Neuron (in vitro differentiated cells): Measurements from ENCODE around the gene OTULINL.

Experiments used
- H2AFZ ChIP-seq: one replicate; pipeline ENCODE4 v1.6.1; 2013; ENCODE audit warnings: low read depth, mild to moderate bottlenecking, inconsistent platforms, low read length, moderate library complexity
- H3K27me3 ChIP-seq: one replicate; pipeline ENCODE4 v1.6.1; 2013; ENCODE audit warnings: low read length; ENCODE audit not compliant: insufficient read depth
- H3K36me3 ChIP-seq: one replicate; pipeline ENCODE4 v1.6.1; 2013; ENCODE audit warnings: low read length; ENCODE audit not compliant: insufficient read depth
- H3K4me1 ChIP-seq: one replicate; pipeline ENCODE4 v1.6.1; 2013; ENCODE audit warnings: low read length; ENCODE audit not compliant: insufficient read depth
- H3K4me3 ChIP-seq: 2 replicates; pipeline ENCODE4 v1.5.1; 2013; ENCODE audit warnings: mild to moderate bottlenecking, low read length, moderate library complexity
- H3K9me3 ChIP-seq: one replicate; pipeline ENCODE4 v1.6.1; 2013; ENCODE audit warnings: low read length

Gene OTULINL

GRCh38 chr5:14595891-14596290 is 14.3 kb downstream of the OTULINL start:
- H3K9me3 ChIP-seq = no peaks in the 10 kb centered on the region
- no peaks in the 10 kb centered on the region for H3K4me1 ChIP-seq
- no peaks in the 10 kb centered on the region for H3K27me3 ChIP-seq

GRCh38 chr5:14597080-14597479 is 15.5 kb downstream of the OTULINL start:
- Histone ChIP-seq H3K27me3 (no peaks in the 10 kb centered on the region), H3K36me3 (no peaks in the 10 kb centered on the region), H3K4me3 (no peak overlapping the region), H2AFZ (no peak overlapping the region), H3K9me3 (no peaks in the 10 kb centered on the region), H3K4me1 (no peaks in the 10 kb centered on the region)

More at GRCh38 chr5:14595891-14596290, 14.3 kb downstream of the OTULINL start:
- Histone ChIP-seq H3K36me3 (no peaks in the 10 kb centered on the region), H2AFZ (no peak overlapping the region), H3K4me3 (no peak overlapping the region)

GRCh38 chr5:14598225-14598624 is 16.6 kb downstream of the OTULINL start:
- no peak overlapping the region for H2AFZ ChIP-seq
- no peaks in the 10 kb centered on the region for H3K4me1 ChIP-seq
- no peak overlapping the region for H3K4me3 ChIP-seq

GRCh38 chr5:14599476-14600127 is 18.0 kb downstream of the OTULINL start:
- Histone ChIP-seq H2AFZ (no peak overlapping the region), H3K36me3 (peaks cover under 1% of the 10 kb centered on the region), H3K4me1 (no peaks in the 10 kb centered on the region), H3K4me3 (no peak overlapping the region), H3K9me3 (no peaks in the 10 kb centered on the region), H3K27me3 (no peaks in the 10 kb centered on the region)

More at GRCh38 chr5:14598225-14598624, 16.6 kb downstream of the OTULINL start:
- no peaks in the 10 kb centered on the region for H3K9me3 ChIP-seq
- H3K27me3 ChIP-seq = no peaks in the 10 kb centered on the region
- no peaks in the 10 kb centered on the region for H3K36me3 ChIP-seq

GRCh38 chr5:14600846-14601245 is 19.3 kb downstream of the OTULINL start:
- no peak overlapping the region for H2AFZ ChIP-seq
- H3K9me3 ChIP-seq = peaks cover 3% of the 10 kb centered on the region
- H3K27me3 ChIP-seq = no peaks in the 10 kb centered on the region
- H3K36me3 ChIP-seq = peaks cover 2% of the 10 kb centered on the region
- no peaks in the 10 kb centered on the region for H3K4me1 ChIP-seq
- no peak overlapping the region for H3K4me3 ChIP-seq

- Histone ChIP-seq H2AFZ (no peak overlapping the region), H3K36me3 (peaks cover 2% of the 10 kb centered on the region), H3K4me3 (no peak overlapping the region)
These were observed 21.5 kb downstream of the OTULINL start for GRCh38 chr5:14603141-14603540.

GRCh38 chr5:14607104-14607503 is 25.5 kb downstream of the OTULINL start:
- H3K4me1 ChIP-seq = no peaks in the 10 kb centered on the region
- no peak overlapping the region for H2AFZ ChIP-seq
- no peaks in the 10 kb centered on the region for H3K27me3 ChIP-seq
- no peak overlapping the region for H3K4me3 ChIP-seq
- peaks cover 3% of the 10 kb centered on the region for H3K9me3 ChIP-seq
- peaks cover 7% of the 10 kb centered on the region for H3K36me3 ChIP-seq

More at GRCh38 chr5:14603141-14603540, 21.5 kb downstream of the OTULINL start:
- no peaks in the 10 kb centered on the region for H3K27me3 ChIP-seq
- H3K9me3 ChIP-seq = peaks cover 3% of the 10 kb centered on the region
- no peaks in the 10 kb centered on the region for H3K4me1 ChIP-seq

- H3K27me3 ChIP-seq = no peaks in the 10 kb centered on the region
- H3K4me3 ChIP-seq = no peak overlapping the region
- H2AFZ ChIP-seq = no peak overlapping the region
- peaks cover 7% of the 10 kb centered on the region for H3K36me3 ChIP-seq
- H3K9me3 ChIP-seq = peaks cover 3% of the 10 kb centered on the region
- no peaks in the 10 kb centered on the region for H3K4me1 ChIP-seq
These were observed 26.6 kb downstream of the OTULINL start for GRCh38 chr5:14608169-14608568.

GRCh38 chr5:14611737-14612136 is 30.1 kb downstream of the OTULINL start:
- peaks cover 7% of the 10 kb centered on the region for H3K36me3 ChIP-seq
- no peak overlapping the region for H3K4me3 ChIP-seq
- no peak overlapping the region for H2AFZ ChIP-seq
- H3K27me3 ChIP-seq = no peaks in the 10 kb centered on the region
- no peaks in the 10 kb centered on the region for H3K9me3 ChIP-seq
- no peaks in the 10 kb centered on the region for H3K4me1 ChIP-seq

GRCh38 chr5:14614490-14614889 is 32.9 kb downstream of the OTULINL start:
- no peaks in the 10 kb centered on the region for H3K9me3 ChIP-seq
- H3K4me1 ChIP-seq = no peaks in the 10 kb centered on the region
- H3K36me3 ChIP-seq = peaks cover 7% of the 10 kb centered on the region
- H3K4me3 ChIP-seq = no peak overlapping the region
- H3K27me3 ChIP-seq = no peaks in the 10 kb centered on the region
- H2AFZ ChIP-seq = no peak overlapping the region

GRCh38 chr5:14615365-14615764 is 33.8 kb downstream of the OTULINL start:
- Histone ChIP-seq H3K36me3 (peaks cover 2% of the 10 kb centered on the region), H2AFZ (no peak overlapping the region), H3K4me3 (no peak overlapping the region), H3K9me3 (no peaks in the 10 kb centered on the region), H3K27me3 (no peaks in the 10 kb centered on the region), H3K4me1 (no peaks in the 10 kb centered on the region)

GRCh38 chr5:14617441-14617840 is 35.8 kb downstream of the OTULINL start:
- no peaks in the 10 kb centered on the region for H3K4me1 ChIP-seq
- no peaks in the 10 kb centered on the region for H3K27me3 ChIP-seq
- no peak overlapping the region for H3K4me3 ChIP-seq
- H2AFZ ChIP-seq = no peak overlapping the region
- peaks cover 2% of the 10 kb centered on the region for H3K36me3 ChIP-seq
- no peaks in the 10 kb centered on the region for H3K9me3 ChIP-seq

GRCh38 chr5:14627270-14627669 is 45.7 kb downstream of the OTULINL start:
- Histone ChIP-seq H3K4me3 (no peak overlapping the region), H3K4me1 (no peaks in the 10 kb centered on the region), H3K27me3 (no peaks in the 10 kb centered on the region), H3K9me3 (no peaks in the 10 kb centered on the region), H2AFZ (no peak overlapping the region), H3K36me3 (no peaks in the 10 kb centered on the region)

GRCh38 chr5:14628346-14628745 is 46.8 kb downstream of the OTULINL start:
- H3K4me1 ChIP-seq = no peaks in the 10 kb centered on the region
- H3K27me3 ChIP-seq = no peaks in the 10 kb centered on the region
- no peak overlapping the region for H2AFZ ChIP-seq
- H3K4me3 ChIP-seq = no peak overlapping the region
- no peaks in the 10 kb centered on the region for H3K9me3 ChIP-seq
- H3K36me3 ChIP-seq = no peaks in the 10 kb centered on the region
